Stromal cell of bone marrow (primary cell): ENCODE measurements around the gene ELFN2.
"Not testable (repeated sequence)": the region's sequence is repeated elsewhere in the genome, so short reads cannot be mapped to it uniquely, and the experiment has no call there.

ENCODE experiments used
- DNase-seq: peaks from one replicate; pipeline ENCODE4 v3.0.0-alpha.2; 2012; ENCODE audit warnings: low read depth

Gene ELFN2

GRCh38 chr22:37334461-37334858 lies 92.8 kb downstream of the ELFN2 start:
- no peak for DNase-seq

GRCh38 chr22:37333724-37334460 lies 93.4 kb downstream of the ELFN2 start:
- no peak for DNase-seq

GRCh38 chr22:37331856-37332536 lies 95.3 kb downstream of the ELFN2 start:
- DNase-seq: no peak

- no peak for DNase-seq
Observed at GRCh38 chr22:37331034-37331428, 96.2 kb downstream of the ELFN2 start.

- peak; percentile 57 for DNase-seq
Observed at GRCh38 chr22:37330200-37331033, 96.9 kb downstream of the ELFN2 start.

GRCh38 chr22:37329238-37330140 lies 97.8 kb downstream of the ELFN2 start:
- peak; percentile 34 for DNase-seq

- DNase-seq: not testable (repeated sequence)
Observed at GRCh38 chr22:37328538-37329237, 98.6 kb downstream of the ELFN2 start.

- no peak for DNase-seq
Observed at GRCh38 chr22:37328017-37328416, 99.3 kb downstream of the ELFN2 start.

- no peak for DNase-seq
Observed at GRCh38 chr22:37326726-37327125, 100.6 kb downstream of the ELFN2 start.

GRCh38 chr22:37325039-37325395 lies 102.3 kb downstream of the ELFN2 start:
- DNase-seq: no peak

GRCh38 chr22:37324340-37325038 lies 102.8 kb downstream of the ELFN2 start:
- no peak for DNase-seq

- DNase-seq: no peak
Observed at GRCh38 chr22:37320726-37321677, 106.3 kb downstream of the ELFN2 start.

GRCh38 chr22:37319469-37319868 lies 107.8 kb downstream of the ELFN2 start:
- DNase-seq: no peak

- no peak for DNase-seq
Observed at GRCh38 chr22:37318364-37319109, 108.7 kb downstream of the ELFN2 start.
